Dermis blood vessel endothelial cell (primary cell): Measurements from ENCODE around the gene TMOD3. TPM values are rescaled to one million over a fixed set of nuclear protein-coding genes. Genes with fewer than 3 reads are reported as not detected.

Experiments
- DNase-seq: peaks from one replicate; pipeline ENCODE4 v3.0.0; 2010
- total RNA-seq: library from RNA; depleted of rRNA; stranded (reverse); fragments of >200 nt; gene quantifications from 2 replicates; pipeline ENCODE4 v1.2.3, GENCODE V29; 2014

The TMOD3 gene
- total RNA-seq, 1 donor from 2014 or later, result 86.6 TPM

- DNase-seq, result peak; percentile 56
These were observed 78.9 kb downstream of the TMOD3 start for GRCh38 chr15:51908316-51908715.

GRCh38 chr15:51909584-51909983 is 80.1 kb downstream of the TMOD3 start:
- DNase-seq, result no peak

GRCh38 chr15:51912528-51912927 is 83.1 kb downstream of the TMOD3 start:
- DNase-seq, result no peak

- peak; percentile 67 for DNase-seq
These were observed 88.0 kb downstream of the TMOD3 start for GRCh38 chr15:51917493-51917892.

- DNase-seq, result peak; percentile 18
These were observed 95.0 kb downstream of the TMOD3 start for GRCh38 chr15:51924156-51925068.

GRCh38 chr15:51926809-51927208 is 97.4 kb downstream of the TMOD3 start:
- no peak for DNase-seq

- DNase-seq, result no peak
These were observed 101.6 kb downstream of the TMOD3 start for GRCh38 chr15:51931016-51931415.

GRCh38 chr15:51931638-51932037 is 102.2 kb downstream of the TMOD3 start:
- DNase-seq, result no peak

- no peak for DNase-seq
These were observed 102.7 kb downstream of the TMOD3 start for GRCh38 chr15:51932161-51932560.

- DNase-seq, result no peak
These were observed 106.1 kb downstream of the TMOD3 start for GRCh38 chr15:51935466-51936104.

- no peak for DNase-seq
These were observed 106.6 kb downstream of the TMOD3 start for GRCh38 chr15:51936105-51936478.

GRCh38 chr15:51938286-51938685 is 108.8 kb downstream of the TMOD3 start:
- DNase-seq, result peak; percentile 19

GRCh38 chr15:51939216-51939615 is 109.8 kb downstream of the TMOD3 start:
- peak; percentile 72 for DNase-seq

GRCh38 chr15:51947124-51947523 is 117.7 kb downstream of the TMOD3 start:
- no peak for DNase-seq

- no peak for DNase-seq
These were observed 123.4 kb downstream of the TMOD3 start for GRCh38 chr15:51952805-51953204.

GRCh38 chr15:51955504-51955903 is 126.1 kb downstream of the TMOD3 start:
- no peak for DNase-seq

Other genes starting within 250 kb of the TMOD3 start
- 12.6 and 16.8 TPM in 2 replicates for gene DMXL2, start 206.9 kb upstream of the TMOD3 start, total RNA-seq
- under 0.01 and 0.60 TPM in 2 replicates for gene SCG3, start 148.2 kb upstream of the TMOD3 start, total RNA-seq
- gene LYSMD2, start 92.0 kb upstream of the TMOD3 start, total RNA-seq, result 24.2 and 33.4 TPM in 2 replicates
- gene TMOD2, start 78.1 kb upstream of the TMOD3 start, total RNA-seq, result 22.3 and 32.8 TPM in 2 replicates
- 38.6 and 59.1 TPM in 2 replicates for gene LEO1, start 142.1 kb downstream of the TMOD3 start, total RNA-seq
- gene MAPK6, start 189.6 kb downstream of the TMOD3 start, total RNA-seq, result 41.5 and 59.5 TPM in 2 replicates